ENCODE data around the gene GJC2. TPM values are rescaled to one million over a fixed set of nuclear protein-coding genes. Genes with fewer than 3 reads are reported as not detected.
A peak's percentile ranks its signal among the peaks of the same experiment; 100 is the strongest.
"Not testable (repeated sequence)": the region's sequence is repeated elsewhere in the genome, so short reads cannot be mapped to it uniquely, and the experiment has no call there.

GJC2 gene
- total RNA-seq, 2 donors from 2014 or later, result 0.93 to 2.3 TPM

DNA sequence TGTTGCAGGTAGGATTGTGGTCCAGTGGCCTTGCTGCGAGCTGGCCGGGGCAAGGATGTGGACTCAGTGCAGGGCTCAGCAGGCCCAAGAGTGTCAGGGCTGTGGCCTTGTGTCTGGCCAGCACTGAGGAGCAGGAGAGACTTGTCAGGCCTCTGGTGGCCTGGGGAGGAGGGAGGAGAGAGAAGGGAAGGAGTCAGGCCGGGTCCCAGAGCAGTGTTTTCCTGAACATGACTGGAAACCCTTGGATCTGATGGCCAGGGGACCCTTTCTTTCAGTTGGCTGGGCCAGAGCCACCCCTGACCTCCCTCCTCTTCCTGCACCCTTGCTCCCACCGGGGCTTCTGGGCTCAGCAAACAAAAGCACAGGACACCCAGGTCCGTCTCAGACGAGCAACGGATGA is 20.9 kb downstream of the GJC2 start:
- no peak for DNase-seq (ENCODE audit: low spot score)
- Histone ChIP-seq H3K4me3 (no peak overlapping the region), H3K36me3 (peaks cover 10% of the 10 kb centered on the region), H3K27ac (no peak overlapping the region), H3K9me3 (no peaks in the 10 kb centered on the region), H3K27me3 (no peaks in the 10 kb centered on the region), H3K4me1 (peaks cover 0 to 13% of the 10 kb centered on the region in 2 donors)
- TF ChIP-seq, protein P1, sequence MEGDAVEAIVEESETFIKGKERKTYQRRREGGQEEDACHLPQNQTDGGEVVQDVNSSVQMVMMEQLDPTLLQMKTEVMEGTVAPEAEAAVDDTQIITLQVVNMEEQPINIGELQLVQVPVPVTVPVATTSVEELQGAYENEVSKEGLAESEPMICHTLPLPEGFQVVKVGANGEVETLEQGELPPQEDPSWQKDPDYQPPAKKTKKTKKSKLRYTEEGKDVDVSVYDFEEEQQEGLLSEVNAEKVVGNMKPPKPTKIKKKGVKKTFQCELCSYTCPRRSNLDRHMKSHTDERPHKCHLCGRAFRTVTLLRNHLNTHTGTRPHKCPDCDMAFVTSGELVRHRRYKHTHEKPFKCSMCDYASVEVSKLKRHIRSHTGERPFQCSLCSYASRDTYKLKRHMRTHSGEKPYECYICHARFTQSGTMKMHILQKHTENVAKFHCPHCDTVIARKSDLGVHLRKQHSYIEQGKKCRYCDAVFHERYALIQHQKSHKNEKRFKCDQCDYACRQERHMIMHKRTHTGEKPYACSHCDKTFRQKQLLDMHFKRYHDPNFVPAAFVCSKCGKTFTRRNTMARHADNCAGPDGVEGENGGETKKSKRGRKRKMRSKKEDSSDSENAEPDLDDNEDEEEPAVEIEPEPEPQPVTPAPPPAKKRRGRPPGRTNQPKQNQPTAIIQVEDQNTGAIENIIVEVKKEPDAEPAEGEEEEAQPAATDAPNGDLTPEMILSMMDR (IDR thresholded peaks at IDR 0.05), result no peak

DNA sequence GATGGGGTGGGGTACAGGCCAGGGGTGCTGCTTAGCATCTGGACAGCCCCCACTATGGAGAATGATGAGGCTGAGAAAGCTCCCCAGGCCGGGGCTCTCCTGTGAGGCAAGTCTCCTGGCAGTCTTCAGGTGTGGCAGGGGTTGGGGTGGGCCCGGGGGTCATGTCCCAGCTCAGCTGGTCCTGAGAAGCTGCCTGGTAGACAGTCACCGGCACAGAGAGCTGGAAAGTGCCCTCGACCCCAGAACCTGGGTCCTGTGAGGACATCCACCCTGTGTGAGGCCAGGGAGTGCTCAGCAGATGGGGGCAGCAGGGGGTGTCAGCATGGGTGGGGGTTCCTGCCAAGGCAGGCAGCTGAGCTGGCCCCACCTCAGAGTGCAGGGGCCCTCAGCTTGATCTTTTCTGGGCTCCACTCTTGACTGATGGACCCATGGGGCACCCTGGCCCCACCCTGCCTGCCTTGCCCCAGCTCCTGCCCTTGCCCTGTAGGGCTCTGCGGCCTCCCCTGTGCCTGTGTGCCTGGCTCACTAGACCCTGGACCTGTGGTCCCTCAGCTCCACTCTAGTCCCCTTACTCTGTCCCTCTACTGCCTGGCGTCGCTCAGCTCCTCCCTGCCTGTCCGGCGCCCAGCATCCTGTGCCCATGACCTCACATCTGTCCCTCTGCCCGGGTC is 21.6 kb downstream of the GJC2 start:
- H3K27me3 ChIP-seq, result no peaks in the 10 kb centered on the region
- peaks cover 17% of the 10 kb centered on the region for H3K36me3 ChIP-seq
- TF ChIP-seq, protein P1 (IDR thresholded peaks at IDR 0.05), result no peak
- H3K4me1 ChIP-seq, result peaks cover 0 to 11% of the 10 kb centered on the region in 2 donors
- no peak overlapping the region for H3K4me3 ChIP-seq
- no peak for DNase-seq (ENCODE audit: low spot score)
- H3K27ac ChIP-seq, result no peak overlapping the region
- H3K9me3 ChIP-seq, result no peaks in the 10 kb centered on the region

DNA sequence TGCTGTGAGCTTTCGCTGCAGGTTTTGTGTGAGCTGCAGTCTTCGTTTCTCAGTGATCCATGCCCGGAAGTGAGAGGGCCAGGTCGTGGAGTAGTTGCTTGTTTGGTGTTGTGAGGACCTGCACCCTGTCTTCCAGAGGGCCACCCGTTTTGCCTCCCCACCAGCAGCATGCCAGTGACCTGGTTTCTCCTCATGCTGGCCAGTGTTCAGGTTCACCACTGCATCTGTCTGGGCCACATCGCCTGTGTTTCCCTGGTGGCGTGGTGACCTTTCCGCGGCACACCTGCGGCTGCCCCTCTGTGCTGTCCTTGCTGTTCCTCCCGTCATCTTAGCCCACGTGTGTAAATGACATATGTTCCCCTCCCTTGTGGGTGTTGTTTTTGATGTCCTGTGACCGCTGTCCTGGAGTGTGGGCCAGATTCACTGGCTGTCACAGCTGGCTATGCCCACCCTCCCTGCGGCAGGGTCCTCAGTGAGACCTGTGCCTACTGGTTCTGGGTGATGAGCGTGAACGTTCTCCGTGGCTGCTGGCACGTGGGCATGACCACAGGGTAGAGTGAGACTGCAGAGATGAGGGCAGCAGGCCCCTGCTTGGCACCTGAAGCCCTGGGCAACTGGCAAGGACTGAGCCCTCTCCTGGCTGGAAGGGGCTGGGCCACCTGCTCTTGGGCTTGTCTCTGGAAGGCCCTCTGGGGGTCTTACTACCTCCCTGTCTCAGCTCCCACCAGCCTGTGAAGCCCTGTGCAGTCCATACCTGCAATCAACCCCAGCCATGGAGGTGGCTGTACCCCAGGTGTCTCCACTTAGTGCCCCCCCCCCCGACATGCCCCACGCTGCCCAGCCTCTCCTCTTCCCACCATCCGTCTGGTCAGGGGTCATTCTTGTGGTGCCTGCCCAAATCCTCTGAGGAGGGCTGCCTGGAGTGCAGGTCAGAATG is 23.1 kb downstream of the GJC2 start:
- no peak overlapping the region for H3K27ac ChIP-seq
- no peak for DNase-seq (ENCODE audit: low spot score)
- H3K27me3 ChIP-seq, result no peaks in the 10 kb centered on the region
- H3K4me1 ChIP-seq, result peaks cover 0 to 3% of the 10 kb centered on the region in 2 donors
- TF ChIP-seq, protein P1 (IDR thresholded peaks at IDR 0.05), result no peak
- peaks cover 18% of the 10 kb centered on the region for H3K36me3 ChIP-seq
- no peaks in the 10 kb centered on the region for H3K9me3 ChIP-seq
- H3K4me3 ChIP-seq, result no peak overlapping the region

DNA sequence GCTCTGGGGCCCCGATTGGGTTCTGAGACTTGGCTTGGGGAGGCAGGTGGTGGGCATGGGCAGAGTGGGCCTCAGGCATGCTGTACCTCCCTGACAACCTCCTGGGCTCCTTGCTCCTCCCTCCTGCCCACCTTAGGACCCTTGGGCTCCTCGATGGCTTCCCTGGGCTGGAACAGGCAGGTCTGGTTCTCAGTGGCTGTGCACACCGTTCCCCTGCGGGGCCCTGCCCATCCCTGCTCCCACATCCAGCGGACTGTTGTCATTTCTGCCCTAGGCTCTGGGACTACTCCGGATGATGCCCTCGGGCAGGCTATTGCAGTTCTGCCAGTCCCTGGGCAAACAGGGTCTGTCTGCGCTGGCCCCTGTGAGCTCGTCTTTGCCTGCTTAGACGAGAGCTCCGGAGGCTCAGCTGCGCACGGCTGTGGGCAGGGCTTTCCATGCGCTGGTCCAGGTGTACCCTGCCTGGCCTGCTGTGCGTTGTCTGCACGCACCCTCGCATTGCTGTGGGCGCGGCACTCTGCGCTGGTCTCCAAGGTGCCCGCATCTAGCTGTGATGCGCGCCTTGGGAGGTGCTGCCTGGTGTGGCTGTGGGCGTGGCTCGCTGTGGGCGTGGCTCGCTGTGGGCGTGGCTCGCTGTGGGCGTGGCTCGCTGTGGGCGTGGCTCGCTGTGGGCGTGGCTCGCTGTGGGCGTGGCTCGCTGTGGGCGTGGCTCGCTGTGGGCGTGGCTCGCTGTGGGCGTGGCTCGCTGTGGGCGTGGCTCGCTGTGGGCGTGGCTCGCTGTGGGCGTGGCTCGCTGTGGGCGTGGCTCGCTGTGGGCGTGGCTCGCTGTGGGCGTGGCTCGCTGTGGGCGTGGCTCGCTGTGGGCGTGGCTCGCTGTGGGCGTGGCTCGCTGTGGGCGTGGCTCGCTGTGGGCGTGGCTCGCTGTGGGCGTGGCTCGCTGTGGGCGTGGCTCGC is 24.1 kb downstream of the GJC2 start:
- not testable (repeated sequence) for H3K4me3 ChIP-seq; H3K9me3 ChIP-seq; H3K27me3 ChIP-seq; H3K27ac ChIP-seq; DNase-seq (ENCODE audit: low spot score); H3K4me1 ChIP-seq
- H3K36me3 ChIP-seq, result peaks cover 18% of the 10 kb centered on the region

DNA sequence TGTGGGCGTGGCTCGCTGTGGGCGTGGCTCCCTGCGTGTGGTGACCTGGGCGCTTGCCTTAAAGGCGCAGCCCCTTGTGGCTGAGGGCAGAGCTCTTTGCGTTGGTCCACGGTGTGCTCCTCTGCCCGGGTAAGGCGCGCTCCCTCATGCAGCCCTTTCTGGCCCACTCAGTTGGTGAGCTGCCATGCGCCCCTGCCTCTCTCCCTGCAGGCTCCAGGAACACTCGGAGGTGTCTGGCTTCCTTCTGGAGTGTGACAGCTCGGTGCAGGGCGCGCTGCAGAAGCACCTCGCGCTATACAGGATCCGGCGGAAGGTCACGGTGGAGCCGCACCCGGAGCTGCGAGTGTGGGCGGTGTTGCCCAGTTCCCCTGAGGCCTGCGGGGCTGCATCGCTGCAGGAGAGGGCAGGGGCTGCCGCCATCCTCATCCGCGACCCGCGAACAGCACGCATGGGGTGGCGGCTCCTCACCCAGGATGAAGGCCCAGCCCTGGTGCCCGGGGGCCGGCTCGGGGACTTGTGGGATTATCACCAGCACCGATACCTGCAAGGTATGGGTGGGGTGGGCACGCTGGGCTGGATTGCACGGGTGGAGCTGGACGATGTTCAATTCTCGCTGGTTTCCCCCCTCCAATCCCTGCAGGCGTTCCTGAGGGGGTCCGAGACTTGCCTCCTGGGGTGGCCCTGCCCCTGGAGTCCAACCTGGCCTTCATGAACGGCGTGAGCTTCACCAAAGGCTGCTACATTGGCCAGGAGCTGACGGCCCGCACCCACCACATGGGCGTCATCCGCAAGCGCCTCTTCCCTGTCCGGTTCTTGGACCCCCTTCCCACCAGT is 25.0 kb downstream of the GJC2 start:
- Histone ChIP-seq H3K36me3 (peaks cover 18% of the 10 kb centered on the region), H3K4me1 (peaks cover 0 to 3% of the 10 kb centered on the region in 2 donors), H3K27ac (no peak overlapping the region), H3K9me3 (no peaks in the 10 kb centered on the region), H3K27me3 (no peaks in the 10 kb centered on the region), H3K4me3 (peak overlapping the region in 1 of 2 donors; percentile 23)
- DNase-seq (ENCODE audit: low spot score), result no peak
- TF ChIP-seq, protein P1 (IDR thresholded peaks at IDR 0.05), result no peak
